22Rv1 (cell line): ENCODE data around the gene DENND1A.

Source experiments
- ZFX ChIP-seq: fragments of 450-650 bp; IDR thresholded peaks from 2 replicates; pipeline ENCODE4 v1.6.1; 2017; ENCODE audit warnings: antibody characterized with exemption, borderline replicate concordance
- TF ChIP-seq, protein P1 (sequence below): fragments of 450-650 bp; IDR thresholded peaks from 2 replicates; pipeline ENCODE4 v1.5.1; 2017; ENCODE audit warnings: mild to moderate bottlenecking

DNA sequence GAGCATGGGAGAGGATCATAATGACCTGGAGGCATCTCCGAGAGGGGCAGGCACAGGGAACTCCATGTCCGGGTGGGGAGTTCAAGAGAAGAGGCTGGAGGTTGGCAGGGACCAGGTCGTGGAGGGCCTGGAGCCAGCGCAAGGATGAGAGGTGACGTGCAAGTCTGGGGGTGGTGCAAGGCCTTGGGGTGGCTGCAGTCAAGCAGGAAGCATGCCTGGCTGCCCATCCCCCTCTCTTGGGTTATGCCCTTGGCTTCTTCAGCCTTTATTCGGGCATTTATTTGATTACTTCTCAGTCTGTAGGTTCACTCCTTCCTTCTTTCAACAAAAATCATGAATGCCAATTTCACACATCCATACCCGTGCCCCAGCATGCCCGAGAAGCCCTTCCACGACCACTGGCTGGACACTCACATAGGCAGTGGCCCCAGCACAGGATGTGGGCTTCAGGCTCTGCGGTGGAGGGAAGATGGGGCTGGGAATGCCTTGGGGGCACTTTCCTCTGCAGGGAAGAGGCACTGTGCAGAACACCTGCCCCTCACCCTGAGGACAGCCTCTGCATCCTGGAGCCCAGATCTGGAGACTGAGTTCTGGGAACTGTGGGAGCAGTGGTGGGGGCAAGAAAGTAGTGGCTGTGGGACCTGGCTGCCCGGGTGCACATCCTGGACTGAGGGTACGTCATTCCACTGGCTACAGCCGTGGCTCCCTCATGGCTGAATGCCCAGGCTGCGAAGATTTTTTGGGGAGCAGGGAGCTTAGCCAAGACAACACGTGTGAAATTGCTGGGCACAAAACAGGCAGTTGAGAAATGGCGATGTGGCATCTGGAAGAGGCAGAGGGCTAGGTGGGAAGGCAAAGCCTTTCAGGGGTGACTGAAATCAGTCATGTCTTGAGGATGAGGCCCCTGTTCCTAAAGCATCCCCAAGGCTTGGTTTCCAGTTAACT lies 535.4 kb downstream of the DENND1A start:
- TF ChIP-seq, protein P1, sequence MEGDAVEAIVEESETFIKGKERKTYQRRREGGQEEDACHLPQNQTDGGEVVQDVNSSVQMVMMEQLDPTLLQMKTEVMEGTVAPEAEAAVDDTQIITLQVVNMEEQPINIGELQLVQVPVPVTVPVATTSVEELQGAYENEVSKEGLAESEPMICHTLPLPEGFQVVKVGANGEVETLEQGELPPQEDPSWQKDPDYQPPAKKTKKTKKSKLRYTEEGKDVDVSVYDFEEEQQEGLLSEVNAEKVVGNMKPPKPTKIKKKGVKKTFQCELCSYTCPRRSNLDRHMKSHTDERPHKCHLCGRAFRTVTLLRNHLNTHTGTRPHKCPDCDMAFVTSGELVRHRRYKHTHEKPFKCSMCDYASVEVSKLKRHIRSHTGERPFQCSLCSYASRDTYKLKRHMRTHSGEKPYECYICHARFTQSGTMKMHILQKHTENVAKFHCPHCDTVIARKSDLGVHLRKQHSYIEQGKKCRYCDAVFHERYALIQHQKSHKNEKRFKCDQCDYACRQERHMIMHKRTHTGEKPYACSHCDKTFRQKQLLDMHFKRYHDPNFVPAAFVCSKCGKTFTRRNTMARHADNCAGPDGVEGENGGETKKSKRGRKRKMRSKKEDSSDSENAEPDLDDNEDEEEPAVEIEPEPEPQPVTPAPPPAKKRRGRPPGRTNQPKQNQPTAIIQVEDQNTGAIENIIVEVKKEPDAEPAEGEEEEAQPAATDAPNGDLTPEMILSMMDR, result no peak
- TF ChIP-seq ZFX, result no peak
